SK-N-SH (cell line): ENCODE measurements around the gene MAP4K1.
"Not testable (repeated sequence)": the region's sequence is repeated elsewhere in the genome, so short reads cannot be mapped to it uniquely, and the experiment has no call there.

ENCODE experiments used
- EP300 ChIP-seq, 2 experiments: IDR thresholded peaks; 2 replicates each; pipeline versions ENCODE4 v1.4.0 to v1.6.1; 2012; ENCODE audit warnings: borderline replicate concordance in 1 of 2, low read depth in 1 of 2, low read length in 1 of 2
- EZH2phosphoT487 ChIP-seq: fragments of 200-600 bp; sonication (generic); IDR thresholded peaks from 2 replicates; pipeline ENCODE4 v1.6.1; 2017; ENCODE audit warnings: low read depth, mixed run types, mild to moderate bottlenecking, antibody characterized with exemption, moderate library complexity, borderline replicate concordance
- FOXM1 ChIP-seq: IDR thresholded peaks from 2 replicates; pipeline ENCODE4 v1.4.0; 2012; ENCODE audit warnings: low read depth, mild to moderate bottlenecking
- POLR2AphosphoS5 ChIP-seq: IDR thresholded peaks from 2 replicates; pipeline ENCODE4 v1.6.1; 2012; ENCODE audit warnings: low read depth, low read length
- RAD21 ChIP-seq: IDR thresholded peaks from 2 replicates; pipeline ENCODE4 v1.6.1; 2012; ENCODE audit warnings: mild to moderate bottlenecking, low read length
- RFX5 ChIP-seq: IDR thresholded peaks from 2 replicates; pipeline ENCODE4 v1.6.1; 2012; ENCODE audit warnings: mild to moderate bottlenecking, improper control_type of control experiment, low read length
- SMC3 ChIP-seq: IDR thresholded peaks from 2 replicates; pipeline ENCODE4 v1.6.1; 2012; ENCODE audit warnings: low read depth, low read length, improper control_type of control experiment
- TAF1 ChIP-seq: IDR thresholded peaks from 2 replicates; pipeline ENCODE4 v1.6.1; 2012; ENCODE audit warnings: low read depth, mild to moderate bottlenecking, low read length, moderate library complexity, borderline replicate concordance
- YY1 ChIP-seq: IDR thresholded peaks from 2 replicates; pipeline ENCODE4 v1.4.0; 2012; ENCODE audit warnings: low read depth, mild to moderate bottlenecking
- TF ChIP-seq, protein P1 (sequence below): fragments of 200-600 bp; sonication (generic); IDR thresholded peaks from 2 replicates; pipeline ENCODE4 v1.6.1; 2017; ENCODE audit warnings: antibody characterized with exemption, mild to moderate bottlenecking, moderate library complexity
- TF ChIP-seq, protein P2 (sequence below): IDR thresholded peaks from 2 replicates; pipeline ENCODE4 v1.4.0; 2012; ENCODE audit warnings: low read depth

- TF ChIP-seq EZH2phosphoT487; EP300 (IDR thresholded peaks at IDR 0.05; ENCODE audit: borderline replicate concordance in 1 of 2, low read depth in 1 of 2, low read length in 1 of 2); RFX5; TAF1; RAD21; YY1; FOXM1; SMC3; POLR2AphosphoS5: not testable (repeated sequence)
- TF ChIP-seq, protein P1, sequence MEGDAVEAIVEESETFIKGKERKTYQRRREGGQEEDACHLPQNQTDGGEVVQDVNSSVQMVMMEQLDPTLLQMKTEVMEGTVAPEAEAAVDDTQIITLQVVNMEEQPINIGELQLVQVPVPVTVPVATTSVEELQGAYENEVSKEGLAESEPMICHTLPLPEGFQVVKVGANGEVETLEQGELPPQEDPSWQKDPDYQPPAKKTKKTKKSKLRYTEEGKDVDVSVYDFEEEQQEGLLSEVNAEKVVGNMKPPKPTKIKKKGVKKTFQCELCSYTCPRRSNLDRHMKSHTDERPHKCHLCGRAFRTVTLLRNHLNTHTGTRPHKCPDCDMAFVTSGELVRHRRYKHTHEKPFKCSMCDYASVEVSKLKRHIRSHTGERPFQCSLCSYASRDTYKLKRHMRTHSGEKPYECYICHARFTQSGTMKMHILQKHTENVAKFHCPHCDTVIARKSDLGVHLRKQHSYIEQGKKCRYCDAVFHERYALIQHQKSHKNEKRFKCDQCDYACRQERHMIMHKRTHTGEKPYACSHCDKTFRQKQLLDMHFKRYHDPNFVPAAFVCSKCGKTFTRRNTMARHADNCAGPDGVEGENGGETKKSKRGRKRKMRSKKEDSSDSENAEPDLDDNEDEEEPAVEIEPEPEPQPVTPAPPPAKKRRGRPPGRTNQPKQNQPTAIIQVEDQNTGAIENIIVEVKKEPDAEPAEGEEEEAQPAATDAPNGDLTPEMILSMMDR = not testable (repeated sequence)
- TF ChIP-seq, protein P2, sequence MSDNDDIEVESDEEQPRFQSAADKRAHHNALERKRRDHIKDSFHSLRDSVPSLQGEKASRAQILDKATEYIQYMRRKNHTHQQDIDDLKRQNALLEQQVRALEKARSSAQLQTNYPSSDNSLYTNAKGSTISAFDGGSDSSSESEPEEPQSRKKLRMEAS = not testable (repeated sequence)
Observed at GRCh38 chr19:38631811-38632475, 14.2 kb upstream of the MAP4K1 start.
